Upper lobe of left lung (tissue), 6 donors: ENCODE data around the gene SLC45A3. TPM values are rescaled to one million over a fixed set of nuclear protein-coding genes. Genes with fewer than 3 reads are reported as not detected.
A peak's percentile ranks its signal among the peaks of the same experiment; 100 is the strongest.

Experiments used
- ATAC-seq, 2 donors: fragments of 200-7000 bp; cut with Tn5 transposase; one replicate each; pipeline ENCODE4 v1.9.1; 2022; ENCODE audit warnings: mild to moderate bottlenecking in 2 of 2, moderate library complexity in 2 of 2; ENCODE audit not compliant: low FRiP score in 2 of 2
- DNase-seq, 2 donors: peaks; one replicate each; pipeline ENCODE4 v3.0.0-alpha.2; 2019 to 2020
- H3K27ac ChIP-seq, 4 donors: fragments of 200-600 bp; sonication (generic); one replicate each; pipeline ENCODE4 v1.5.1; 2016 to 2019
- H3K27me3 ChIP-seq, 4 donors: fragments of 200-600 bp; sonication (generic); one replicate each; pipeline ENCODE4 v1.5.1; 2017 to 2019
- H3K36me3 ChIP-seq, 4 donors: fragments of 200-600 bp; sonication (generic); one replicate each; pipeline ENCODE4 v1.5.1; 2016 to 2019
- H3K4me1 ChIP-seq, 4 donors: fragments of 200-600 bp; sonication (generic); one replicate each; pipeline ENCODE4 v1.5.1; 2018 to 2019
- H3K4me3 ChIP-seq, 4 donors: fragments of 200-600 bp; sonication (generic); one replicate each; pipeline ENCODE4 v1.5.1; 2017 to 2019; ENCODE audit warnings: mild to moderate bottlenecking in 2 of 4, moderate library complexity in 1 of 4
- H3K9me3 ChIP-seq, 4 donors: fragments of 200-600 bp; sonication (generic); one replicate each; pipeline ENCODE4 v1.5.1; 2018 to 2019
- CTCF ChIP-seq, 6 experiments: fragments of 450-650 bp in 4 of 6; fragments of 200-600 bp in 2 of 6; sonication (generic) in 2 of 6; IDR thresholded peaks; one replicate each; pipeline ENCODE4 v1.5.1; 2016 to 2019; ENCODE audit warnings: antibody characterized with exemption in 6 of 6
- EP300 ChIP-seq, 4 donors: sonication (generic); formaldehyde crosslinking; IDR thresholded peaks; one replicate each; pipeline ENCODE4 v1.5.1; 2017; ENCODE audit warnings: antibody characterized with exemption in 4 of 4, control low read depth in 2 of 4
- POLR2A ChIP-seq, 4 donors: fragments of 450-650 bp; IDR thresholded peaks; one replicate each; pipeline ENCODE4 v1.5.1; 2016 to 2017; ENCODE audit warnings: antibody characterized with exemption in 4 of 4, mild to moderate bottlenecking in 2 of 4
- POLR2AphosphoS5 ChIP-seq, 2 donors: sonication (generic); formaldehyde crosslinking; IDR thresholded peaks; one replicate each; pipeline ENCODE4 v1.5.1; 2017; ENCODE audit warnings: antibody characterized with exemption in 2 of 2
- WGBS, 2 donors: methylation state at CpG; one replicate each; pipeline ENCODE4 v1.1.5; 2017 to 2018; 5-methylcytosine and 5-hydroxymethylcytosine counted together
- total RNA-seq, 6 donors: library from RNA; depleted of rRNA in 4 of 6; stranded (reverse); fragments of >200 nt in 4 of 6; gene quantifications; one replicate each; pipeline versions ENCODE4 v1.1.0 to v1.2.1, GENCODE V29; 2016 to 2021
- donor health status: DM: no; HTN: no; CAD: no; lungs with moderate emphysema.
- donor health status: DM: no; HTN: yes; CAD: no; lungs with severe emphysema.

SLC45A3 gene
- total RNA-seq, 6 donors from 2014 or later = 2.1 to 9.9 (median 4.1) TPM

- Histone ChIP-seq H3K9me3 (no peaks in the 10 kb centered on the region), H3K4me1 (peaks cover 5 to 20% (median 8%) of the 10 kb centered on the region in 4 donors)
- no peak for TF ChIP-seq CTCF (IDR thresholded peaks at IDR 0.05)
- no peak for TF ChIP-seq POLR2A (IDR thresholded peaks at IDR 0.05)
- no peak for TF ChIP-seq EP300 (IDR thresholded peaks at IDR 0.05)
- no peak for TF ChIP-seq POLR2AphosphoS5 (IDR thresholded peaks at IDR 0.05)
Measured at GRCh38 chr1:205675247-205675646, 5.1 kb downstream of the SLC45A3 start.

GRCh38 chr1:205672970-205673369, 7.3 kb downstream of the SLC45A3 start:
- ATAC-seq (no peak), DNase-seq (no peak)
- TF ChIP-seq POLR2A (IDR thresholded peaks at IDR 0.05) (no peak), EP300 (IDR thresholded peaks at IDR 0.05) (no peak), CTCF (IDR thresholded peaks at IDR 0.05) (no peak), POLR2AphosphoS5 (IDR thresholded peaks at IDR 0.05) (no peak)
- Histone ChIP-seq H3K36me3 (no peaks in the 10 kb centered on the region), H3K4me1 (peaks cover 0 to 22% (median 7%) of the 10 kb centered on the region in 4 donors), H3K9me3 (no peaks in the 10 kb centered on the region), H3K27me3 (no peaks in the 10 kb centered on the region), H3K27ac (no peak overlapping the region), H3K4me3 (no peak overlapping the region)
- 77 to 82% methylated on average over 4 of the region's 4 CpGs for WGBS, 2 donors

More at GRCh38 chr1:205675247-205675646, 5.1 kb downstream of the SLC45A3 start:
- Histone ChIP-seq H3K27me3 (no peaks in the 10 kb centered on the region), H3K36me3 (no peaks in the 10 kb centered on the region), H3K4me3 (no peak overlapping the region), H3K27ac (no peak overlapping the region)
- DNase-seq (no peak), ATAC-seq (no peak)
- 95 to 99% methylated on average over 4 of the region's 4 CpGs for WGBS, 2 donors

- no peaks in the 10 kb centered on the region for H3K9me3 ChIP-seq
- no peak for ATAC-seq
- H3K4me3 ChIP-seq = no peak overlapping the region
- no peak for DNase-seq
- H3K4me1 ChIP-seq = peaks cover 0 to 22% (median 7%) of the 10 kb centered on the region in 4 donors
- no peaks in the 10 kb centered on the region for H3K36me3 ChIP-seq
- no peak for TF ChIP-seq EP300 (IDR thresholded peaks at IDR 0.05)
- TF ChIP-seq CTCF (IDR thresholded peaks at IDR 0.05) = no peak
- TF ChIP-seq POLR2AphosphoS5 (IDR thresholded peaks at IDR 0.05) = no peak
- no peak overlapping the region for H3K27ac ChIP-seq
- 74 to 77% methylated on average over 11 of the region's 11 CpGs for WGBS, 2 donors
- no peaks in the 10 kb centered on the region for H3K27me3 ChIP-seq
Measured at GRCh38 chr1:205672395-205672889, 7.9 kb downstream of the SLC45A3 start.

- WGBS, 2 donors = 64 to 77% methylated on average over 10 to 13 of the region's 13 CpGs
- no peak overlapping the region for H3K4me3 ChIP-seq
- ATAC-seq = peak in 1 of 2 donors; percentile 2
Measured at GRCh38 chr1:205670611-205671430, 9.5 kb downstream of the SLC45A3 start.

More at GRCh38 chr1:205670611-205671430, 9.5 kb downstream of the SLC45A3 start:
- H3K27ac ChIP-seq = no peak overlapping the region
- no peaks in the 10 kb centered on the region for H3K27me3 ChIP-seq
- H3K4me1 ChIP-seq = peaks cover 0 to 22% (median 7%) of the 10 kb centered on the region in 4 donors
- TF ChIP-seq POLR2AphosphoS5 (IDR thresholded peaks at IDR 0.05) (no peak), POLR2A (IDR thresholded peaks at IDR 0.05) (no peak), CTCF (IDR thresholded peaks at IDR 0.05) (no peak), EP300 (IDR thresholded peaks at IDR 0.05) (no peak)
- no peaks in the 10 kb centered on the region for H3K36me3 ChIP-seq
- no peak for DNase-seq
- H3K9me3 ChIP-seq = no peaks in the 10 kb centered on the region
